ENCODE data around the gene LRRC70.

Gene LRRC70

DNA sequence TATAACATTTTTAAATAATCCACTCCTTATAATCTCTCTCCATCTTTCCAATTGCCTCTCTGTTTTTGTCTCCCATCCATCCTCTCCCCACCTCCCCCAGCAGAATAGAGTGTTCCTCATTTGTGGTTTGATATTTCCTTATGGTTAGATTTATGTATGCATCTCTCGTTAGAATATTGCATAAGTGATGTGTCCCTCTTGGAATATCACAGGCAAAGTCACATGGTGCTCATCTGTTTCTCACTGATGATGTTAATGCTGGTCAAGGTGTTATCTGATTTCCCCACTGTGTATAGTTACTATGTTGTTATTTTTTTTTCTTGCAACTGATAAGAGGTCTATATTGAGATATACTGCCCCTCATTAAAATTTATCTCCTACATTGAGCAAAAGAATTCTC is 3.1 kb upstream of the LRRC70 start:
- H3K4me1 ChIP-seq = peaks cover 3% of the 10 kb centered on the region; the same call in 1 of the 2 replicates
- H3K36me3 ChIP-seq = no peaks in the 10 kb centered on the region
- DNase-seq = no peak
- TF ChIP-seq, protein P1, sequence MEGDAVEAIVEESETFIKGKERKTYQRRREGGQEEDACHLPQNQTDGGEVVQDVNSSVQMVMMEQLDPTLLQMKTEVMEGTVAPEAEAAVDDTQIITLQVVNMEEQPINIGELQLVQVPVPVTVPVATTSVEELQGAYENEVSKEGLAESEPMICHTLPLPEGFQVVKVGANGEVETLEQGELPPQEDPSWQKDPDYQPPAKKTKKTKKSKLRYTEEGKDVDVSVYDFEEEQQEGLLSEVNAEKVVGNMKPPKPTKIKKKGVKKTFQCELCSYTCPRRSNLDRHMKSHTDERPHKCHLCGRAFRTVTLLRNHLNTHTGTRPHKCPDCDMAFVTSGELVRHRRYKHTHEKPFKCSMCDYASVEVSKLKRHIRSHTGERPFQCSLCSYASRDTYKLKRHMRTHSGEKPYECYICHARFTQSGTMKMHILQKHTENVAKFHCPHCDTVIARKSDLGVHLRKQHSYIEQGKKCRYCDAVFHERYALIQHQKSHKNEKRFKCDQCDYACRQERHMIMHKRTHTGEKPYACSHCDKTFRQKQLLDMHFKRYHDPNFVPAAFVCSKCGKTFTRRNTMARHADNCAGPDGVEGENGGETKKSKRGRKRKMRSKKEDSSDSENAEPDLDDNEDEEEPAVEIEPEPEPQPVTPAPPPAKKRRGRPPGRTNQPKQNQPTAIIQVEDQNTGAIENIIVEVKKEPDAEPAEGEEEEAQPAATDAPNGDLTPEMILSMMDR (IDR thresholded peaks at IDR 0.05; ENCODE audit: low read depth, low read length) = no peak
- no peaks in the 10 kb centered on the region for H3K9me3 ChIP-seq
- H3K4me3 ChIP-seq (ENCODE audit: low read depth, low read length) = no peak overlapping the region
- H3K27me3 ChIP-seq = no peaks in the 10 kb centered on the region

DNA sequence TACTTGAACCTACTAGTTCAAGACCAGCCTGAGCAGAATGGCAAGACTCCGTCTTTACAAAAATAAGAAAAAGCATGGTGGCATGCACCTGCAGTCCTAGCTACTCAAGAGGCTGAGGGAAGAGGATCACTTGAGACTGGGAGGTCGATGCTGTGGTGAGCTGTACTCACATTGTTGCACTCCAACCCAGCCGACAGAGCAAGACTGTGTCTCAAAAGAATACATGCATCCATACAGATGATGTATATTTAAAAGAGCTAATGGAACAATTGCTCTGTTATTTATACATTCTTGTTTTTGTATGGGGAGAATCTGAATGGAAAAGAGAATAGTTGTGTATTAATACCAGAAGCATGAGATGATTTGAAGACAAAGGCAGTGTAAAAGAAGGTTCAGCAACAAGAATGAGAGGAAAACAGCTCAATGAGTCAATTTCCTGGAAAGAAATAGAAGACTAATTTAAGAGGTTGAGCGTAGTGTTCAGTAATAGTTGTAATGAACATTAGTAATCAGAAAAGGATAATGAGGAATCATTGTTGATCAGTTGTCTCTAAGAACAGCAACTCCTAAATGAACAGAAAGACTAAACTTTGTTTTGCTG is 1.9 kb upstream of the LRRC70 start:
- TF ChIP-seq, protein P1 (IDR thresholded peaks at IDR 0.05; ENCODE audit: low read depth, low read length) = no peak
- Histone ChIP-seq H3K27me3 (no peaks in the 10 kb centered on the region), H3K4me3 (ENCODE audit: low read depth, low read length) (no peak overlapping the region), H3K4me1 (no peaks in the 10 kb centered on the region), H3K36me3 (no peaks in the 10 kb centered on the region), H3K9me3 (no peaks in the 10 kb centered on the region)
- DNase-seq = no peak

DNA sequence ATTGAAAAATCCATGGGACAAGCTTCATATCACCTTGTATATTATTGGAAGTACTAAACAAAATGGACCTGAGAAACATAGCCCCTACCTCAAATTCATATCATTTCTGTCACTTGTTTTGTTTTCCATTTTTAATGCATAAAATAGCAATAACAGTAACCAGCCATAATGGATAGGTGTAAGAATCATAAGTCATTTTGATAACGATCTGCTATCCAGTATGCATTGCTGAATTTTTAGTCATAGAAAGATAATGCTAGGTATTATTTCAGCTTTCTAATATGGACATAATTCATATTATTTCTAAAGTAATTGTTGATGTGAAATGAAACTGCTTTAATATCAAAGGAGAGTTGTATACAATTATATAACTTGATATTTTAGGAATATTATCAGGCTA is 1.1 kb upstream of the LRRC70 start:
- no peak overlapping the region for H3K4me3 ChIP-seq (ENCODE audit: low read depth, low read length)
- H3K27me3 ChIP-seq = no peaks in the 10 kb centered on the region
- no peaks in the 10 kb centered on the region for H3K36me3 ChIP-seq
- TF ChIP-seq, protein P1 (IDR thresholded peaks at IDR 0.05; ENCODE audit: low read depth, low read length) = no peak
- H3K9me3 ChIP-seq = no peaks in the 10 kb centered on the region
- DNase-seq = no peak
- no peaks in the 10 kb centered on the region for H3K4me1 ChIP-seq

DNA sequence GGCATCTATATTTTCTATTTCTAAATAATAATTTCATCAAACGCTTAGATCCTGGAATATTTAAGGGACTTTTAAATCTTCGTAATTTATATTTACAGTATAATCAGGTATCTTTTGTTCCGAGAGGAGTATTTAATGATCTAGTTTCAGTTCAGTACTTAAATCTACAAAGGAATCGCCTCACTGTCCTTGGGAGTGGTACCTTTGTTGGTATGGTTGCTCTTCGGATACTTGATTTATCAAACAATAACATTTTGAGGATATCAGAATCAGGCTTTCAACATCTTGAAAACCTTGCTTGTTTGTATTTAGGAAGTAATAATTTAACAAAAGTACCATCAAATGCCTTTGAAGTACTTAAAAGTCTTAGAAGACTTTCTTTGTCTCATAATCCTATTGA is 1.1 kb downstream of the LRRC70 start:
- DNase-seq = no peak
- no peaks in the 10 kb centered on the region for H3K36me3 ChIP-seq
- TF ChIP-seq, protein P1 (IDR thresholded peaks at IDR 0.05; ENCODE audit: low read depth, low read length) = no peak
- no peaks in the 10 kb centered on the region for H3K27me3 ChIP-seq
- H3K9me3 ChIP-seq = no peaks in the 10 kb centered on the region
- H3K4me1 ChIP-seq = no peaks in the 10 kb centered on the region
- H3K4me3 ChIP-seq (ENCODE audit: low read depth, low read length) = no peak overlapping the region

DNA sequence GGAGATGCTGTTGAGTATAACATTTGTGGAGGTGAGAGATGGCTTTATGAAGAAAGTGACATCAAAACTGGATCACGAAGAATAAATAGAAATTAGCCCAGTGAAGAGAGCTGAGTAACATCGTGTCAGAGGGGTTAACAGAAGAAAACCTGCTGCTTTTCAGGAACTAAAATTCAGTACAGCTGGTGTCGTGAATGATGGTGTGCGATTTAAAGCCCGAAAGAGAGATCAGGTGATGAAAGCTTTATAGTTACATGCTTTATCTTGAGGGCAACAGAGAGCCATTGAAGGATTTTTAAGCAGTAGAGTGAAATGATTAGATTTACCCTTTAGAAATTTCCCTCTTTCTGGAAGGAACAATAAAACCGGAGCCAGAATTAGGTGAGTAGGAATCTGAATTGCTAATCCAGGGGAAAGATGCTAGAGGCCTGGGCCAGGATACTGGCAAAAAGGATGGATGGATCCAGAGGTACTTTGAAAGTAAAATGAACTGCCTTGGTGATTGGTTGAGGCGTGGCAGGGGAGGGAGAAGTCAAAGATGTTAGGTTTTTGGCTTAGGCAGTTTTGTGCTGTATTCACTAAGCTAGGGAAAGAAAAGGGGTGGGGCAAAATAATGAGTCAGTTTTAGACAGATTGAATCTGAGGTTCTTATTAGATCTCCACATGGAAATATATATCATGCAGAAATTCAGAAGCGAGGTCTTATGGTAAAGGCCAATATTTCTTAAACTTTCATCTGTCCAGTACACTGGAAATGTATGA is 3.4 kb downstream of the LRRC70 start:
- no peak for DNase-seq
- Histone ChIP-seq H3K27me3 (no peaks in the 10 kb centered on the region), H3K36me3 (no peaks in the 10 kb centered on the region), H3K9me3 (no peaks in the 10 kb centered on the region), H3K4me1 (peaks cover 8% of the 10 kb centered on the region; the same call in 1 of the 2 replicates), H3K4me3 (ENCODE audit: low read depth, low read length) (no peak overlapping the region)
- TF ChIP-seq, protein P1 (IDR thresholded peaks at IDR 0.05; ENCODE audit: low read depth, low read length) = no peak

DNA sequence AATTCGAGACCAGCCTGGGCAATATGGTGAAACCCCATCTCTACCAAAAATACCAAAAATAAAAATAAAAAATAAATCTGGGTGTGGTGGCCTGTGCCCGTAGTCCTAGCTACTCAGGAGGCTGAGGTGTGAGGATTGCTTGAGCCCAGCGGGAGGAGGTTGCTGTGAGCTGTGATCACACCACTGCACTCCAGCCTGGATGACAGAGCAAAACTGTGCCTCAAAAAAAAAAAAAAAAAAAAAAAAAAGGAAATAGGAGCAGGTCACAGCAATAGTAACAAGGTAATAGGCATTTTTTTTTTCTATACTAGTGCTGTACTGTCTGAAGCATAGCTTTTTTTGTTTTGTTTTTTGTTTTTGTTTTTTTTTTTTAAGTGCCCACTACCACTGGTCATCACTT is 5.8 kb downstream of the LRRC70 start:
- H3K4me1 ChIP-seq = peaks cover 8% of the 10 kb centered on the region; the same call in 1 of the 2 replicates
- no peaks in the 10 kb centered on the region for H3K27me3 ChIP-seq
- no peaks in the 10 kb centered on the region for H3K36me3 ChIP-seq
- DNase-seq = no peak
- no peaks in the 10 kb centered on the region for H3K9me3 ChIP-seq
- H3K4me3 ChIP-seq (ENCODE audit: low read depth, low read length) = no peak overlapping the region
- TF ChIP-seq, protein P1 (IDR thresholded peaks at IDR 0.05; ENCODE audit: low read depth, low read length) = no peak

All from BE2C (cell line).